Testis (tissue), 3 donors: ENCODE results near the gene STARD3. TPM values are rescaled to one million over a fixed set of nuclear protein-coding genes. Genes with fewer than 3 reads are reported as not detected.

Experiments used
- DNase-seq: peaks from one replicate; pipeline ENCODE4 v3.0.0-alpha.2; 2019
- H3K27ac ChIP-seq, 2 donors: fragments of 200-600 bp; sonication (generic); one replicate each; pipeline ENCODE4 v1.5.1; 2019
- H3K27me3 ChIP-seq: fragments of 200-600 bp; sonication (generic); one replicate; pipeline ENCODE4 v1.5.1; 2019
- H3K36me3 ChIP-seq: fragments of 200-600 bp; sonication (generic); one replicate; pipeline ENCODE4 v1.5.1; 2017; ENCODE audit warnings: low read depth; ENCODE audit errors: missing control alignments
- H3K4me1 ChIP-seq: fragments of 200-600 bp; sonication (generic); one replicate; pipeline ENCODE4 v1.5.1; 2019
- H3K4me3 ChIP-seq, 2 donors: fragments of 200-600 bp; sonication (generic); one replicate each; pipeline ENCODE4 v1.5.1; 2017 to 2019
- H3K9me3 ChIP-seq: fragments of 200-600 bp; sonication (generic); one replicate; pipeline ENCODE4 v1.5.1; 2017
- POLR2A ChIP-seq: fragments of 450-650 bp; IDR thresholded peaks from one replicate; pipeline ENCODE4 v1.6.1; 2017; ENCODE audit warnings: antibody characterized with exemption, mild to moderate bottlenecking, moderate library complexity
- WGBS, 2 donors: methylation state at CpG; one replicate each; pipeline ENCODE4 v1.1.5; 2018; 5-methylcytosine and 5-hydroxymethylcytosine counted together
- intact Hi-C: fragments of 100-400 bp; cut with DNase I; formaldehyde crosslinking; loops from one replicate; pipeline ENCODE4 v1.15.1; 2023; ENCODE audit warnings: low total_unique reads
- polyA plus RNA-seq: library from polyadenylated mRNA; stranded (reverse); fragments of 350-450 nt; fragmentation: Illumina TruSeq; extraction: RNeasy Lipid Tissue Mini Kit (QIAGEN cat#74804); gene quantifications from one replicate; pipeline ENCODE4 v1.2.3, GENCODE V29; 2014; ENCODE audit warnings: low read depth, low replicate concordance; ENCODE audit not compliant: insufficient read depth
- total RNA-seq, 2 donors: library from RNA; depleted of rRNA; stranded (reverse); fragments of >200 nt; gene quantifications; one replicate each; pipeline ENCODE4 v1.2.3, GENCODE V29; 2016
- TF ChIP-seq, protein P1 (sequence below), 3 experiments: fragments of 450-650 bp in 2 of 3; fragments of 200-600 bp in 1 of 3; sonication (generic) in 1 of 3; IDR thresholded peaks; one replicate each; pipeline ENCODE4 v1.5.1; 2016 to 2019; ENCODE audit warnings: antibody characterized with exemption in 3 of 3, mild to moderate bottlenecking in 2 of 3, moderate library complexity in 1 of 3

STARD3 gene
- total and polyA plus RNA-seq, 3 donors from 2014 or later: 102 to 352 (median 265) TPM

DNA sequence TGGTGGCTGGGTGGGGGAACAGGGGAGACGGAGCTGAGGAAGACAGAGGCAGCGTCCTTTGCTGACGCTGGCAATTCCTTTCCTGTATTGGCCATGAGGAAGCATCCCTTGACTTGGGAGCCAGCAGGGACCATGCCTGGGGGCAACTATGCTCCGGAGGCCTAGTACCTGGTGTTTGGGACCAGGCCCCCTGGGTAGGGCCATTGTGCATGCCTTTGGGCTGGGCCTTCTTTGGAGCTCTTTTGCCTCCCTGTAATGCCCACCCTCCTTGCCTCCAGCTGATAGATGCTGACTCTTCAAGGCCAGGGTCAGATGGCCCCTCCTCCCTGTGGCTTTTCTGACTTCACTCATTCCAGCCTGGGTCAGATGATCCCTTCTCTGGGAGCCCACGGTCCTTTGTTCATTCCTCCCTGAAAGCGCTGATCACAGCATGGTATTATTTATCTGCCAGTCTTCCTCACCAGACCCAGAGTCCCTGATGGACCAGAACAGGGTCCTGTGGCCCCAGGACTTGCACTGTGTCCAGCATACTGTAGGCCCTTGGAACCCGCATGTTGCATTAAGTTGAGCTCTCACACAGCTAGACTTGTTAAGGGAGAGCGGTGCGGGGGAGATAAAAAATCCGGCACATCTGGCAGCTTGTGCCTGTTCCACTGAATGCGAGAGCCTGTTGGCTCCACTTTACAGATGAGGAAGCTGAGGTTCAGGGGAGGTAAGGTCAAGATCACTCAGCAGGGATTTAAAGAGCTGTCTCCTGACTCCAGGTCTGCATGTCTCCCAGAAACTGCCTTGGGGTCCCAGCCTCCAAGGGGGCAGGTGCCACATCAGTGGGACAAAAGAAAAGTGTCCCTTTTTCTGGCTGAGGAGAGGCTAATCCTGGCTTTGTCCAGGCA is 2.9 kb downstream of the STARD3 start:
- peaks cover 58% of the 10 kb centered on the region for H3K4me1 ChIP-seq

DNA sequence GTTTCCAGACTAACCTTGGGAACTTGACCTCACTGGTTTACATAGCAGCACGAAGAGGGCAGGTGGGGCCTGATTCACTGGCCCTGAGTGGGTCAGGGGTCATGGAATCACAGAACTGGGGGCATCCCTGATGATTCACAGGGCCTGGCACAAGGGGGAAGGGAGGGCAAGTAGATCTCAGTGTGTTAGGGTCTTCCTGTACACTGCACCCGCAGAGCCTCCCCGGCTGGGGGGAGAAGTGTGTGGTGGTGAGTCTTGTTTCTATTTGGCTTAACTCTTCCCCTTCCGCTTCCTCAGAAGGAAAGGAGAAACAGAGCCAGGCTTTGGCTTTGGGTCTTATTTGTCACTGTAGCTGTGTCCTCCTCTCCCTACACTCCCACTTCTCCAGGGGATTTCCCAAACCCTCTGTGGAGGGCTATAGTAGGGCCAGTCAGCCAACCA is 3.7 kb downstream of the STARD3 start:
- WGBS, 2 donors: 43 to 52% methylated on average over 4 of the region's 4 CpGs
- Histone ChIP-seq H3K36me3 (no peaks in the 10 kb centered on the region), H3K4me1 (peaks cover 58% of the 10 kb centered on the region), H3K9me3 (no peaks in the 10 kb centered on the region), H3K4me3 (no peak overlapping the region), H3K27ac (peak overlapping the region; percentile 6 to 32), H3K27me3 (no peaks in the 10 kb centered on the region)
- no peak for DNase-seq
- intact Hi-C loops: no loop called here
- TF ChIP-seq POLR2A: no peak

More for the DNA sequence above, 2.9 kb downstream of the STARD3 start:
- DNase-seq: no peak
- TF ChIP-seq, protein P1, sequence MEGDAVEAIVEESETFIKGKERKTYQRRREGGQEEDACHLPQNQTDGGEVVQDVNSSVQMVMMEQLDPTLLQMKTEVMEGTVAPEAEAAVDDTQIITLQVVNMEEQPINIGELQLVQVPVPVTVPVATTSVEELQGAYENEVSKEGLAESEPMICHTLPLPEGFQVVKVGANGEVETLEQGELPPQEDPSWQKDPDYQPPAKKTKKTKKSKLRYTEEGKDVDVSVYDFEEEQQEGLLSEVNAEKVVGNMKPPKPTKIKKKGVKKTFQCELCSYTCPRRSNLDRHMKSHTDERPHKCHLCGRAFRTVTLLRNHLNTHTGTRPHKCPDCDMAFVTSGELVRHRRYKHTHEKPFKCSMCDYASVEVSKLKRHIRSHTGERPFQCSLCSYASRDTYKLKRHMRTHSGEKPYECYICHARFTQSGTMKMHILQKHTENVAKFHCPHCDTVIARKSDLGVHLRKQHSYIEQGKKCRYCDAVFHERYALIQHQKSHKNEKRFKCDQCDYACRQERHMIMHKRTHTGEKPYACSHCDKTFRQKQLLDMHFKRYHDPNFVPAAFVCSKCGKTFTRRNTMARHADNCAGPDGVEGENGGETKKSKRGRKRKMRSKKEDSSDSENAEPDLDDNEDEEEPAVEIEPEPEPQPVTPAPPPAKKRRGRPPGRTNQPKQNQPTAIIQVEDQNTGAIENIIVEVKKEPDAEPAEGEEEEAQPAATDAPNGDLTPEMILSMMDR (IDR thresholded peaks at IDR 0.05): no peak
- TF ChIP-seq POLR2A: no peak
- Histone ChIP-seq H3K4me3 (no peak overlapping the region), H3K36me3 (no peaks in the 10 kb centered on the region), H3K9me3 (no peaks in the 10 kb centered on the region), H3K27ac (peak overlapping the region; percentile 6 to 32), H3K27me3 (no peaks in the 10 kb centered on the region)
- 71 to 80% methylated on average over 11 of the region's 11 CpGs for WGBS, 2 donors
- intact Hi-C loops: no loop called here

DNA sequence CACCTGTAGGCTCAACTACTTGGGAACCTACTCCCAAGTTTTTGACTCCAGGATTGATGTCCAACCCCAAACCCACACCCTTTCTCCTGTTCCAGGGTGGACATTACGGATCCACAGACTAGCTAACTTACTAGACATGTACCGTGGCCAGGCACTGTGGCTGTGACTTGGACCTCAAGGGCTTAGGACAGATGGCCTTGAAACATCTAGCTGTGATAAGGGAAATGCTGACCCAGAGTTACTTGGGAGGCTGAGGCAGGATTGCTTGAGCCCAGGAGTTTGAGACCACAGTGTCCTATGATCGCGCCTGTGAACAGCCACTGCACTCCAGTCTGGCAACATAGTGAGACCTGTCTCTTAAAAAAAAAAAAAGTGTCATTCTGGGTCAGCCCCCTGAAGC is 4.2 kb downstream of the STARD3 start:
- intact Hi-C loops: no loop called here
- Histone ChIP-seq H3K4me3 (no peak overlapping the region), H3K9me3 (no peaks in the 10 kb centered on the region), H3K4me1 (peaks cover 56% of the 10 kb centered on the region), H3K36me3 (no peaks in the 10 kb centered on the region), H3K27me3 (no peaks in the 10 kb centered on the region), H3K27ac (no peak overlapping the region)
- DNase-seq: no peak
- TF ChIP-seq, protein P1 (IDR thresholded peaks at IDR 0.05): no peak
- TF ChIP-seq POLR2A: no peak
- whole genome bisulfite sequencing, 2 donors: 68 to 78% methylated on average over 3 to 4 of the region's 4 CpGs

- Histone ChIP-seq H3K27ac (no peak overlapping the region), H3K4me1 (peaks cover 50% of the 10 kb centered on the region), H3K4me3 (no peak overlapping the region), H3K9me3 (no peaks in the 10 kb centered on the region), H3K36me3 (no peaks in the 10 kb centered on the region), H3K27me3 (no peaks in the 10 kb centered on the region)
- TF ChIP-seq, protein P1 (IDR thresholded peaks at IDR 0.05): no peak
- no peak for TF ChIP-seq POLR2A
- WGBS, 2 donors: 68 to 76% methylated on average over 7 of the region's 7 CpGs
- intact Hi-C loops: no loop called here
- DNase-seq: no peak
Measured at GRCh38 chr17:39641883-39642282, 4.9 kb downstream of the STARD3 start.

DNA sequence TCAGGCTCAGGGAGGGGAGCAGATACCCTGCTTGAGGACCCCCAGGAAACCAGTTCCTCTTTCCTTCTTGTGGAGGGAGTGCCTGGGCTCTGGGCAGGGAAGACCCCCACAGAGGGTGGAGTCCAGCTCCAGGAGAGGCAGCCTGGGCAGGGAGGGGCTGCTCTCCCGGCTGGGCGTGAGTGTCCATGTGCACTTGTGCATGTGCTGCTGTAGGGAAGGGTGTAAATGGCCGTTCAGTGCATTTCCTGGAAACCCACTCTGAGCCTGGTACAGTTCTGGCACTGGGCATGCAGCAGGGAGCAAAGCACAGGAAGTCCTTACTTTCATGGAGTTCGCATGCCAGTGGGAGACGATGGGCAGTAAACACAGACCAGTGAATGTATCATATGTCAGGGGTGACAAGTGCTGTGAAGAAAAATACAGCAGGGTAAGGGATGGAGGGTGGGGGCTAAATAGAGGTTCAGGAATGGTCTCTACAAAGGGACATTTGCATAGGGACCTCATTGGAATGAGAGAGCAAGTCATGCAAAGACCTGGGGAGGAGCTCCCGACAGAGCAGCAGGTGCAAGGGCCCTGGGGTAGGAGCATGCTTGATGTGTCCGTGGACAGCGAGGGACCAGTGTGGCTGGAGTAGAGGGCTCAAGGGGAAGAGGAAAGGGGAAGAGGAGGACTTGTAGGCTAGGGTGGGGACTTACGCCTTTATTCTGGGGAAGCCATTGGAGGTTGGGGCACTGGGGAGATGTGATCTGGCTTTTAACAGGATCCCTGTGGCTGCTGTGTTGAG is 5.5 kb downstream of the STARD3 start:
- peaks cover 50% of the 10 kb centered on the region for H3K4me1 ChIP-seq
- H3K27me3 ChIP-seq: no peaks in the 10 kb centered on the region
- no peak overlapping the region for H3K4me3 ChIP-seq
- TF ChIP-seq, protein P1 (IDR thresholded peaks at IDR 0.05): no peak
- TF ChIP-seq POLR2A: no peak
- intact Hi-C loops: no loop called here
- no peaks in the 10 kb centered on the region for H3K36me3 ChIP-seq
- 78 to 85% methylated on average over 9 of the region's 9 CpGs for WGBS, 2 donors
- no peak for DNase-seq
- no peak overlapping the region for H3K27ac ChIP-seq
- H3K9me3 ChIP-seq: no peaks in the 10 kb centered on the region
